HG02798 (cell line): ENCODE results near the gene SLC2A9.
"Not testable (repeated sequence)": the region's sequence is repeated elsewhere in the genome, so short reads cannot be mapped to it uniquely, and the experiment has no call there.

Experiments used
- ATAC-seq: cut with Tn5 transposase; IDR thresholded peaks from one replicate; pipeline ENCODE4 v1.9.1; 2021; ENCODE audit warnings: mild to moderate bottlenecking; ENCODE audit not compliant: unreplicated experiment, poor library complexity

The SLC2A9 gene

GRCh38 chr4:10002278-10002677 lies 19.0 kb downstream of the SLC2A9 start:
- peak; percentile 28 for ATAC-seq

GRCh38 chr4:10001757-10002156 lies 19.5 kb downstream of the SLC2A9 start:
- ATAC-seq, result no peak

GRCh38 chr4:9999956-10000561 lies 21.2 kb downstream of the SLC2A9 start:
- ATAC-seq, result peak; percentile 63

- no peak for ATAC-seq
Measured at GRCh38 chr4:9997886-9998285, 23.4 kb downstream of the SLC2A9 start.

GRCh38 chr4:9996319-9997110 lies 24.8 kb downstream of the SLC2A9 start:
- ATAC-seq, result no peak

- peak; percentile 74 for ATAC-seq
Measured at GRCh38 chr4:9994246-9994847, 26.9 kb downstream of the SLC2A9 start.

- no peak for ATAC-seq
Measured at GRCh38 chr4:9989918-9990635, 31.2 kb downstream of the SLC2A9 start.

- no peak for ATAC-seq
Measured at GRCh38 chr4:9988933-9989332, 32.4 kb downstream of the SLC2A9 start.

GRCh38 chr4:9988363-9988749 lies 32.9 kb downstream of the SLC2A9 start:
- peak; percentile 16 for ATAC-seq

- peak; percentile 71 for ATAC-seq
Measured at GRCh38 chr4:9987749-9988362, 33.4 kb downstream of the SLC2A9 start.

- no peak for ATAC-seq
Measured at GRCh38 chr4:9984621-9985020, 36.7 kb downstream of the SLC2A9 start.

- no peak for ATAC-seq
Measured at GRCh38 chr4:9983211-9983610, 38.1 kb downstream of the SLC2A9 start.

- not testable (repeated sequence) for ATAC-seq
Measured at GRCh38 chr4:9981899-9982298, 39.4 kb downstream of the SLC2A9 start.

GRCh38 chr4:9980898-9981297 lies 40.4 kb downstream of the SLC2A9 start:
- no peak for ATAC-seq

- no peak for ATAC-seq
Measured at GRCh38 chr4:9979101-9979701, 42.1 kb downstream of the SLC2A9 start.

GRCh38 chr4:9977518-9978031 lies 43.7 kb downstream of the SLC2A9 start:
- no peak for ATAC-seq

GRCh38 chr4:9976781-9977180 lies 44.5 kb downstream of the SLC2A9 start:
- no peak for ATAC-seq

- no peak for ATAC-seq
Measured at GRCh38 chr4:9976293-9976692, 45.0 kb downstream of the SLC2A9 start.

- no peak for ATAC-seq
Measured at GRCh38 chr4:9971711-9972110, 49.6 kb downstream of the SLC2A9 start.
